HG03565 (cell line): ENCODE data around the gene KCNK3.
"Not testable (repeated sequence)": the region's sequence is repeated elsewhere in the genome, so short reads cannot be mapped to it uniquely, and the experiment has no call there.

Experiments used
- ATAC-seq: cut with Tn5 transposase; IDR thresholded peaks from one replicate; pipeline ENCODE4 v1.9.1; 2021; ENCODE audit warnings: mild to moderate bottlenecking, moderate library complexity; ENCODE audit not compliant: unreplicated experiment

KCNK3 gene

DNA sequence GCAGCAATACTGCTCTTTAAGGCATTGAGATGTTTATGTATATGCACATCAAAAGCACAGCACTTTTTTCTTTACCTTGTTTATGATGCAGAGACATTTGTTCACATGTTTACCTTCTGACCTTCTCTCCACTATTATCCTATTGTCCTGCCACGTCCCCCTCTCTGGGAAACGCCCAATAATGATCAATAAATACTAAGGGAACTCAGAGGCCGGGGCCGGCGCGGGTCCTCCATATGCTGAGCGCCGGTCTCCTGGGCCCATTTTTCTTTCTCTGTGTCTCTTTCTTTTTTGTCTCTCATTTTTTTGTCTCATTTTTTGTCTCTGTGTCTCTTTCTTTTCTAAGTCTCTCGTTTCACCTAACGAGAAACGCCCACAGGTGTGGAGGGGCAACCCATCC lies 57.9 kb downstream of the KCNK3 start:
- ATAC-seq = not testable (repeated sequence)

DNA sequence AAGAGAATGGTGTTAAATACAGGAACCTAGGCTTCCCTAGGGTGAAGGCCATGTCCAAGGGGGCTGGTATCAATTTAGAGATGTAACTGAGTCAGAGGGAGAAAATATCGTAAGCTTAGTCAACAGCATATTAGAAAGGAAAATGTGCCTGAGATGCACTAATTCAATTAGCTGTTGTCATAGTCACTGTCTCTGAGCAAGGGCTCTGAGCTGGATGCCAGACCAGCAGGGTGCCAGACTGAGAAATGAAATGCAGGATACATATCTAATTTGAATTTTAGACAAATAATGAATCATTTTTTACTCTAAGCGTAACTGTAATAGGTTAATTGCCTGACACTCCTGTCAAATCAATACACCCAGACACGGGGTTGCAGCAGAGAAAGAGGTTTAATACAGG lies 60.1 kb downstream of the KCNK3 start:
- no peak for ATAC-seq

DNA sequence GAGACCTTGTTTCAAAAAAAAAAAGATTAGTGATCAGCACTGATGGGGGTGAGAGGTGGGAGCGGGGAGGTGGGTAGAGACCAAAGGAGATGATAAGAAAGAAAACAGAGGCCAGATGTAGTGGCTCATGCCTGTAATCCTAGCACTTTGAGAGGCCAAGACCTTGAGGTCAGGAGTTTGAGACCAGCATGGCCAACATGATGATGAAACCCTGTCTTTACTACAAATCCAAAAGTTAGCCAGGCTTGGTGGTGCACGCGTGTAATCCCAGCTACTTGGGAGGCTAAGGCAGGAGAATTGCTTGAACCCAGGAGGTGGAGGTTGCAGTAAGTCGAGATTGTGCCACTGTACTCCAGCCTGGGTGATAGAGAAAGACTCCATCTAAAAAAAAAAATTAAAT lies 62.0 kb downstream of the KCNK3 start:
- ATAC-seq = no peak

DNA sequence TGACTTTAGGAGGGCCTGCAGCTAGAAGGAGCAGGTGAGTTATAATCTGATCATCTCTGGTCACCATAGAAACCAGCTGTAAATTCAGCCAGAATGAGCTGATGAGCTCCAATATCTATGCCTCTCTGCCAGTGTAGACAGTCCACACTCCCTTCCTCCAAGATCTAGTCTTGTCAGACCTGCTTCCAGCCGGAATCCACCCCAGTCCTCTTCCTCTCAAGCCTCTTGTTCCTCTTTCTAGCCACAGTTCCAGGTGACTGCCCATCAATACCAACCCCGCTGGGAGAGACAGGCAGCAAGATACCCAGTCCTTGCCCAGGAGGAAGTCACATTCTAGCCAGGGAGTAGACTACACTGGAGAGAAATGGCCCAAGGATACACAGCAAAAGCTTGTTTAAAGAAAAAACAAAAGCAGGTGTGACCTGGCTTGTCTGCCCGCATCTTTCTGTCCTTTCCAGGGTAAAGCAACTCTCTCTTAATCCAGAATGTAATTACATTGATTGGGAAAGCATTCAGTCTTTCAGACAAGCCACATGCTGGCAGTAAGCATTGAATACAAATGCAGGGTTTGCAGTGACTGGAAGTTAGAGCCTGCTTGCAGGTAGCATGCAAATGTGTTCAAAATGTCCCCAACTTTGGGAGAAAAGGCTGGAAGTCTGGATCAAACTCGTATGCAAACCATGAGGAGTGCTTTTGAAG lies 62.6 kb downstream of the KCNK3 start:
- no peak for ATAC-seq

DNA sequence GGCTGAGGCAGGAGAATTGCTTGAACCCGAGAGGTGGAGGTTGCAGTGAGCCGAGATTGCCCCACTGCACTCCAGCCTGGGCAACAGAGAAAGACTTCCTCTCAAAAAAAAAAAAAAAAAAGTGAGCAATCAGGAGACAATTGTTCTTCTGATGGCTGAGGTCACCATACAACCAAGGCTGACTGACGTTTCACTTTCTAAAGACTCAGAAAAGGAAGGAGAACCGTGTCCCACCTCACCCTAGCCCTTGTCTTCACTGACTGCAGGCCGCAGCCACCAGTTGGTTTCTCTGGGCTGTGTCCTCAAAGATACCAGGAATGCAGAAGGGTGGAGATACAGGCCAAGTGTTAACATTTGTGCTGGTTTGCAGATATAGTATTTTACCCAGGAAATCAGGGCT lies 63.8 kb downstream of the KCNK3 start:
- ATAC-seq = no peak

DNA sequence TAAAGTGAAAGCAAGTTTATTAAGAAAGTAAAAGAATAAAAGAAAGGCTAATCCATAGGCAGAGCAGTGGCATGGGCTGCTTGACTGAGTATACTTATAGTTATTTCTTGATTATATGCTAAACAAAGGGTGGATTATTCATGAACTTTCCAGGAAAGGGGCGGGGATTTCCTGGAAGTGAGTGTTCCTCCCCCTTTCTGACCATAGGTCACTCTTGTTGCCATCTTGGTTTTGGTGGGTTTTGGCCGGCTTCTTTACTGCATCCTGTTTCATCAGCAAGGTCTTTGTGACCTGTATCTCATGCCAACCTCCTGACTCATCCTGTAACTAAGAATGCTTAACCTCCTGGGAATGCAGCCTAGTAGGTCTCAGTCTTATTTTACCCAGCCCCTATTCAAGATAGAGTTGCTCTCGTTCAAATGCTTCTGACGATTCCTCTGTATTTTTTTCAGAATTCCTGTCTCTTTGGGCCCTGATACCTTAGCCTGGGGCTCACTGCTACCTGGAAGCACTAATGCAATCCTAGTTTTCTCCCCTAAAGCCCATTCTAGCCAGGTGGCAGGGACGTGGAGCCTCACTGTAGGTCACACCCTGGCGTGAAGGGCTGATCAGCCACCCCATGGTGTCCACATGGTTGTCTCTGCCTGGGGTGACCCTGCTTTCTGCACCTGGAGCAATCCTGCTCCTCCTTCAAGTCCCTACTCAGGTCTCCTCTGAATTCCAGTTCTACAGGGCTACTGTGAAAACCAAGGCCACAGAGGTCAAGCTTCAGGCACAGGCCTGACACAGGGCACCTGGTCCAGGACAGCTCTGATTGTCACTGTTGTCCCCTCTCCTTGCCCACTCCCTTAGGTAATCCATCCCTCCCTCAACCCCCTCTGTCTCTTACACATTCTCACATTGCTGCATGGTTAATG lies 65.6 kb downstream of the KCNK3 start:
- ATAC-seq = no peak

DNA sequence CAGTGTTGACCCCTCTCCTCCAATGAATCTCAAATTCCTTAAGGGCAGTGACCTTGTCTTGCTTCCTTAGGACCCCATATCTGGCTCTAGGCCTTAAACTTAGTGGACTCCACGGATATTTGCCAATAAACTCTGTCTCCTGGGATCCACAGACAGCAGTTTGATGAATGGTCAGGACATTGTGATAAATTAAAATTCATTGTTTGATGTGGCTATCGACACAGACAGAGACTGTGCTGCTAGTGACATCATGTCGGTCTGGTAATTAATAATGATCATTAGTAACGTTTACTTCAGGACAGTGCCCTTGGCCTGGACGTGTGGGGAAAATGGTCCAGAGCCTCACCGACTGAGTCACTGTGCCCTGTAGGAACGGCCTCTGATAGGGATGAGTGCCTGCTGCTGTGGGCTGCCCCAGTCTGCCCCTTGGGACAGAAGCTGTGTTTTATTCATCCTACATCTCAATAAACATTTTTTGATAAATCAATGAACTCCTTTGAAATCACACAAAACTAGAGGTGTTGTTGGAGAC lies 66.3 kb downstream of the KCNK3 start:
- no peak for ATAC-seq

DNA sequence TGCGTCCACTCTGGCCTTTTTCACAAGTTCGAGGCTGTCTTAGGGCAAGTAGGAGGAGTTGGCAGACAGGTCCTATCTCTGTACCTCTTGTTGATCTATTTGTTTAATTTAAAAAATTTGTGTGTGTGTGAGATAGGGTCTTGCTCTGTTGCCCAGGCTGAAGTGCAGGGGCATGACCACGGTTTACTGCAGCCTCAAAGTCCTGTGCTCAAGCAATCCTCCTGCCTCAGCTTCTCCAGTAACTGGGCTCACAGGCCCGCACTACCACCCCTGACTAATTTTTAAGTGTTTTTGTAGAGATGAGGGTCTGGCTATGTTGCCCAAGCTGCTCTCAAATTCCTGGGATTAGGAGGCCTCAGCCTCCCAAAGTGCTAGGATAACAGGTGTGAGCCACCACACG lies 67.3 kb downstream of the KCNK3 start:
- ATAC-seq = no peak

DNA sequence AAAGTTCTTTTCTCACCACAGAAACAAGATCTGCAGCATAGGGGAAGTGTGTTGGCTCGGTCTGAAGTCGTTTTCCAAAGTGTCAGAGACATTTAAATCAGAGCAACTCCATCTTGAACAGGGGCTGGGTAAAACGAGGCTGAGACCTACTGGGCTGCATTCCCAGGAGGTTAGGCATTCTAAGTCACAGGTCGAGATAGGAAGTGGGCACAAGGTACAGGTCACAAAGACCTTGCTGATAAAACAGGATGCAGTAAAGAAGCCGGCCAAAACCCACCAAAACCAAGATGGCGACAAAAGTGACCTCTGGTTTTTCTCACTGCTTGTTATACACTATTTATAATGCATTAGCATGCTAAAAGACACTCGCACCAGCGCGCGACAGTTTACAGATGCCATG lies 68.5 kb downstream of the KCNK3 start:
- ATAC-seq = not testable (repeated sequence)

DNA sequence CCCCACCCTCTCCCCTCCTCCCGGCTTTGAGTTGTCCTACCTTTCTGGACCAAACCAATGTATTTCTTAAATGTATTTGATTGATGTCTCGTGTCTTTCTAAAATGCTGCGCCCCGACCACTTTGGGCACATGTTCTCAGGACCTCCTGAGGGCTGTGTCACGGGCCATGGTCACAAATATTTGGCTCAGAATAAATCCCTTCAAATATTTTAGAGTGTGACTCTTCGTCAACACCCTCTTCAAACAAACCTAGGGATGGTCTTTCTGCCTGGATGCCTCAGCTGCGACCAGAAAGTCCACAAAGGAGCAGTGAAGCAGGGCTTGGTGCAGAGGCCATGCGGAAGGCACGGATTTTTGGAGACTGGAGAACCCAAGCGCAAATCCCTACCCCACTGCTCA lies 70.5 kb downstream of the KCNK3 start:
- ATAC-seq = no peak

DNA sequence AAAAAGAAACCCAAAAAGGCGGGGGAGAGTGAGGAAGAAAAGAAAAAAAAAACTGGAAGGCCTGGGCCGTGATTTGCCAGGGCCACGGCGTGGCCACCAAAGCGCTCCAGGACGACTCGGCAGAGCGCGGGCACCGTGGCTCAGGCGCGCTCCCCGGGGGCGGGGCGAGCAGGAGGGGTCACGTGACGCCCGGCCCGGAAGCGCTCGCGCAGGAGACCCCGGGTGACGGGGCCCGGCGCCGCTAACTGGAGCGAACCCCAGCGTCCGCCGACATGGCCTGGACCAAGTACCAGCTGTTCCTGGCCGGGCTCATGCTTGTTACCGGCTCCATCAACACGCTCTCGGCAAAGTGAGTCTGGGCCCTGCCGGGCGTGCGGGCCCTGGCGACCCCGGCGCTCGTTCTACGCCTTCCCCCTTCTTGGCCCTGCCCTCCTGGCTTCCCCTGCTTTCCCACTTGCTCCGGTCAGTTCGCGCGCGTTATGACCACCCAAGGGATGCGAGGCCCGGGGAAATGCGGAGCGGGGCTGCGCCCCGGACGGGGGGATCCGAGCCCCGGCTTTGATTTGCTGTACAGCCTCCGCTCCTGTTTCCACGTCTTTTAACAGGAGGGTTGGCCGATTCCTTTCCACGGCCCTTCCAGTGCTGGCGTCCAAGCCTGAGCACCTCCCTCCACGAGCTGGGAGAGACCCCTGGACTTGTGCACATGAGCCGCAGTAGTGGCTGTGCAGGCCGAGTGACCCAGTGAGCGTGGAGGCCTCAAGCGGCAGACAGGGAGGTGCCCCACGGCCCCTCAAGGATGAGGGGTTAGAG lies 71.8 kb downstream of the KCNK3 start, which contains the start of gene SLC35F6:
Gene SLC35F6 (plus strand): TSS at position 207 of the 810 bp plus-strand sequence. CDS start 66 bp downstream, at position 273.
- ATAC-seq = peak; percentile 80

DNA sequence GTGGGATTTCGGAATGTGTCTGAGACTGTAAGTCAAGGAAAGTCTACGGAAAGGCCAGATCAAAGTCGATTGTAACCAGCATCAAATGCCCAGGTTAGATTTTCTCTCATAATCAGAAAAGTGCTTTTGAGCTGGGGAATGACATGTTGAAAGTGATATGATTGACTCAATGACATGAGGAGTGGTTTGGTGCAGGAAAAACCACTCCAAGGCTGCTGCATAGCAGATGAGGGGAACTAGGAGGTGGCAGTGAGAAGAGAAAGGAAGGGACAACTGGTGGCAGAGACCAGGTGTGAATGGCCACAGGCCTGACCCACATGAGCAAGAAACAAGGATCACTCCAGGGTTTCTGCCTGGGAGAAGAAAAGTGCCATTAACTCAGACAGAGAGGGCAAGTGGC lies 72.4 kb downstream of the KCNK3 start:
- no peak for ATAC-seq

DNA sequence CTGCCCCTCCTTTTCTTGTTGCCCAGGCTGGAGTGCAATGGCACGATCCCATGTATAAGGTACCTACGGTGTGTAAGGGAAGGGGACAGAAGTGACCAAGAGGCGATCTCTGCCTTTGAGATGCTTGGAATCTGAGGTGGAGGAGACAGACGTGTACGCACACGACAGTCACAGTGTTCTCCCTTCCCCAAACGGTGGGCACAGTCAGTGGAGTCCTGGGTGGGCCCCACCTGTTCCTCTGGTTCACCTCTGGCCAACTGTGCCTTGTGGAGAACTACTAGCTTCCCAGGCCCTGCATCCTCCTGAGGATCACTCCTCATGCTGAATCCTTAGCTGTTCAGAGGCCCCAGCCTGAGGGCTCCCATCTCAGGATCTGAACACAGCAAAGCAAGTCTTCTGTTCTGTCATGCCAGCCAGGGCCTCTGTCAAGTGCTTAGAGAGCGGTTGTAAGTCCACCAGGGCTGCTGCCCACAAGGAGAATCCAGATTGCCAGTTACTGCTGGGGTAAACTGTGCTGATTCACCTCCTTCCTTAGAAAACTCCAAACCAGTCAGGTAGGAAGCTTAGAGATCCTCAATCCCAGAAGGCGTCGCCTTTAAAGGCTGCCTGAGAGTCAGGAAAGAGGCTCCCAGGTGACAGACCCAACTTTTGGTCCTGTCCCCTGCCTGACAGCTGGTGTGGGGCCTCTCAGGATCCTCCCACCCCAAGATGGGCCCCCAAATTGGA lies 73.1 kb downstream of the KCNK3 start:
- no peak for ATAC-seq

DNA sequence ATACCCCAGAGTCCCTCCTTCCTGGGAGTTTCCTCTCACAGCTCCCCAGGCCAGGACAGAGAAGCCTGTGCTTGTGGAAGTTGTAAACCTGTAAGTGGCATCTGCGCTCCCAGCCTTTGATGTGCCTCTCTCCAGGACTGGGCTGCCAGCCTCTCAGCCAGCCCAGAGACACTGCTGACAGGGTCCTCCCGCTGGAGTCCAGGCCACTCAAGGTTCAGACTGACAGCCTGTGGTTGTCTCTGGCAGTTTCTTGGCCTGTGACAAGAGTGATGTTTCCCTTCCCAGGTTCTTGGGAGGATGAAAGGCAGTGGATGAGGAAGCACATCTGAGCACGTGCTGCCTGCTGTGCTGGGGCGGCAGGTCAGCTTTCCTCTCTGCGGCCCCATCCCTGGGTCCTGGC lies 74.6 kb downstream of the KCNK3 start:
- no peak for ATAC-seq

DNA sequence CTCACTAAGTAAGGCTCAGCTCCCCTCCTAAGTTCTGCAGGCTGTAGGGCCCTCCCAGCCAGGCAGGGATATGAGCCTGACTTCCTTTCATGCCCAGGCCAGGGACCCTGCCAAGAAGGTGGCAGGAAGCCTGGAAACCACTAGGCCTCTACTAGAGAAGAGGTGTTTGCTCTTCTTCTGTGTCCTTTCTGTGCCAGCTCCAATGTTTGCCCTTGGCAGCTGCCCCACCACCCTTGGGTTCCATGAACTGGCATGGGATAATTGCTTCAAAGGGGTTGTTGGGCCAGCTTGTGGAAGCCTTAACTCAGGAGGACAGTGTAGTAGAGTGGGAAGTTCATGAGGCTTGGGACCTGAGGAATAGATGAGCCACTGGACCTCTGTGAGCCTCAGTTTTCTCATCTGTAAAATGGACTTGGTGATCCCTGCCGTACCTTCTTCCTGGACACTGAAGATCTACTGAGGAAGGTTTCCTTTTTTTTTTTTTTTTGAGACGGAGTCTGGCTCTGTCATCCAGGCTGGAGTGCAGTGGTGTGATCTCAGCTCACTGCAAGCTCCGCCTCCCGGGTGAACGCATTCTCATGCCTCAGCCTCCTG lies 75.5 kb downstream of the KCNK3 start:
- no peak for ATAC-seq

DNA sequence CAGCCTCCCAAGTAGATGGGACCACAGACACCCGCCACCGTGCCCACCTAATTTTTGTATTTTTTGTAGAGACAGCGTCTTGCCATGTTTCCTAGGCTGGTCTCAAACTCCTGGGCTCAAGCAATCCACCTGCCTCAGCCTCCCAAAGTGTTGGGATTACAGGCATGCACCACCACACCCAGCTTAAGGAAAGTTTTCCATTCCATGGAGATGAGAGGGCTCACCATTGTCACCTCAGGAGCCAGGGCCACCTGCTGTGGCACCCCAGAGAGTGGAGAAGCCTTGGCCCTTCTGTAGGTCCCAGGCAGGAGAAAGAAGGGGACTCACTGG lies 76.2 kb downstream of the KCNK3 start:
- no peak for ATAC-seq

DNA sequence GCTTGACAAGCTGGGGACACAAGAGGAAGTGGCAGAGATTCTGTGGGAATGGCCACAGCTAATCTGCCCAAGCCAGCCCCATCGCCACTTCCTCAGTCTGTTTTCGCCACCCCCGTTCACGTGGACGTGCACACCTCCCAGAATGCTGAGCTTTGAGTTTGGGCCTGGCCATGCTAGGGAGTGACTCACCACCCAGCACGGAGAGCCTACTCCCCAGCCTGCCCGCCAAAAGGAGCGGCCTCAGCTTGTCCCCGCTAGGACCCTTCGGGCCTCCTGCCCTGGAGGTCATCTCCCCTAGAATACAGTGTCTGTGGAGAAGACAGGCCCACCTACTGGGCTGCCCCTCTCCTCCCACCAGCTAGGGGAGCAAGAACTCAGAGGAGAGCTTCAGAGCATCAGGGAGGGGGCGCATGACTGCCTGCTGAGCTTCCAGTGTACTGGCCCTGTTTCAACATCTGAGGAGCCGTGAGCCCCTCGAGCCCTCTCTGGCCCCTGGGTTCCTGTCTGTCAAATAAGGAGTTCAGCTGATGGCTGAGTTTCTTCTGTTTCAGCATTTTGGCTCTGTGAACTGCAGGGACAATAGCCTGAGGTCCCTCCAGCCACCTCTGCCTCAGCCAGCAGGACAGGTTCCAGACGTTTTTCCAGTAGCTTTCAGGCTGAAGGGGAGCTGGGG lies 76.7 kb downstream of the KCNK3 start:
- ATAC-seq = no peak

DNA sequence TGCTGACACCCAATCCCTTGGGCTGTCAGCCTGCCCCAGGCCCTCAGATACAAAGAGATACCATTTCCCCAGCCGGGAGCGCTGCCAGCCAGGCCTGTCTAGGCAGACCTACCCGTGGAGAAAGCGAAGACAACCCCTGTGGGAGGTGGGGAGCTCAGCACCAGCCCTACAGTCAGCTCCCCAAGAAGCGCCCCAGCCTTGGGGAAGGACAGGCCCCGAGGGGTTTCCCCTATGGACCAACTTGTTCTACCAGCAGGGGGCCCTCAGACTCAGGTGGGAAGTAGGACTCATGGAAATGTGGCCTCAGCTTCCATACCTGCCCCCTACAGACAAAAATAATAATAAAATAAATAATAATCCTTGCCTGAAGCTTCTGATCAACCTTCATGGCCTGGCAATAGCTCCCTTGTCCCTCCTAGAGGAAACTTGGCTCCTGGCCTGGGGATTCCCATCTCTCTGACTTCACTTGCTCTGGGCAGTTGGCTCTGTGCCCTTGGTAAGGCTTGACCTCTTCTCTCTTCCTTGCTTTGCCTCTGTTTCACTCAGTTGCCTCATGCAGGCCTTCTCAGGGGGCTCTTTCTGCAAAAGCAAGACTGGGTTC lies 78.6 kb downstream of the KCNK3 start:
- no peak for ATAC-seq
